Hematopoietic multipotent progenitor cell treated with erythropoietin and hydrocortisone succinate and interleukin-3 and kit ligand, for 15 days (in vitro differentiated cells): ENCODE measurements around the gene FSCN2.
A peak's percentile ranks its signal among the peaks of the same experiment; 100 is the strongest.
"Not testable (repeated sequence)": the region's sequence is repeated elsewhere in the genome, so short reads cannot be mapped to it uniquely, and the experiment has no call there.

ENCODE experiments used
- DNase-seq: peaks from one replicate; pipeline ENCODE4 v3.0.0-alpha.2; 2015; ENCODE audit warnings: low spot score

The FSCN2 gene

GRCh38 chr17:81528651-81529436 is 667 bp downstream of the FSCN2 start:
- no peak for DNase-seq

GRCh38 chr17:81529437-81529803 is 1.2 kb downstream of the FSCN2 start:
- DNase-seq: no peak

- not testable (repeated sequence) for DNase-seq
Measured at GRCh38 chr17:81531013-81531412, 2.8 kb downstream of the FSCN2 start.

DNA sequence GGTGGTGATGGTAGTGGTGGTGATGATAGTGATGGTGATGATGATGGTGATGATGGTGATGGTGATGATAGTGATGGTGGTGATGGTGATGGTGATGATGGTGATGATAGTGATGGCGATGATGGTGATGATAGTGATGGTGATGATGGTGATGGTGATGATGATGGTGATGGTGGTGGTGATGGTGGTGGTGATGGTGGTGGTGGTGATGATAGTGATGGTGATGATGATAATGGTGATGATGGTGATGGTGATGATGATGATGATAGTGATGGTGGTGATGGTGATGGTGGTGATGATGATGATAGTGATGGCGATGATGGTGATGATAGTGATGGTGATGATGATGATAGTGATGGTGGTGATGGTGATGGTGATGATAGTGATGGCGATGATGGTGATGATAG is 3.8 kb downstream of the FSCN2 start:
- not testable (repeated sequence) for DNase-seq

DNA sequence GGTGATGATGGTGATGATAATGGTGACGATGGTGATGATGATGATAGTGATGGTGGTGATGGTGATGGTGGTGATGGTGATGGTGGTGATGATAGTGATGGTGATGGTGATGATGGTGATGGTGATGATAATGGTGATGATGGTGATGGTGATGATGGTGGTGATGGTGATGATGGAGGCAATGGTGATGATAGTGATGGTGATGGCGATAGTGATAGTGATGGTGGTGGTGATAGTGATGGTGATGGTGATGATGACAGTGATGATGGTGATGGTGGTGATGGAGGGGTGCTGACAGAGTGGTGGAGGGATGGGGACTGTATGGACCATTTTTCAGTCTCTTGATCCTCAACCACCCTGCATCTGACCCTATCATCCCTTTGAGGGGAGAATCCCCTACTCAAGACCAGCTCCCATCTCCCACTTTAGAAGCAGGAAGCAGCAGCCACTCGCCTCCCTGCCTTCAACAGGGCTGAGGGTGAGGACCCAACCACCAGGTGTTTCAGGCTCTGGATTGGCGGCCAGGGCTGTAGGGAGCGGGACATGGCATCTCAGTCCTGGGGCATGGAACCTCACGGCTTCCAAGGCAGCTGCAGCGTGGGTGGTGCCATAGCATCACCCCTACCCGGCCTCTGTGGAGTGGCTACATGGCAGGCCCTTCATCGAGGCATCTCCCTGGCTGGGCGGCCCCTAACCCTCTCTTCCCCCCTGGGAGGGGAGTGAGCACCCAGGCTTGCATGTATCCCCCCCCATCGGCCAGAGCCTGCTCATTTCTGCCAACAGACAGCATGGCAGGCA is 4.5 kb downstream of the FSCN2 start:
- DNase-seq: no peak

- no peak for DNase-seq
Measured at GRCh38 chr17:81533339-81534141, 5.4 kb downstream of the FSCN2 start.

DNA sequence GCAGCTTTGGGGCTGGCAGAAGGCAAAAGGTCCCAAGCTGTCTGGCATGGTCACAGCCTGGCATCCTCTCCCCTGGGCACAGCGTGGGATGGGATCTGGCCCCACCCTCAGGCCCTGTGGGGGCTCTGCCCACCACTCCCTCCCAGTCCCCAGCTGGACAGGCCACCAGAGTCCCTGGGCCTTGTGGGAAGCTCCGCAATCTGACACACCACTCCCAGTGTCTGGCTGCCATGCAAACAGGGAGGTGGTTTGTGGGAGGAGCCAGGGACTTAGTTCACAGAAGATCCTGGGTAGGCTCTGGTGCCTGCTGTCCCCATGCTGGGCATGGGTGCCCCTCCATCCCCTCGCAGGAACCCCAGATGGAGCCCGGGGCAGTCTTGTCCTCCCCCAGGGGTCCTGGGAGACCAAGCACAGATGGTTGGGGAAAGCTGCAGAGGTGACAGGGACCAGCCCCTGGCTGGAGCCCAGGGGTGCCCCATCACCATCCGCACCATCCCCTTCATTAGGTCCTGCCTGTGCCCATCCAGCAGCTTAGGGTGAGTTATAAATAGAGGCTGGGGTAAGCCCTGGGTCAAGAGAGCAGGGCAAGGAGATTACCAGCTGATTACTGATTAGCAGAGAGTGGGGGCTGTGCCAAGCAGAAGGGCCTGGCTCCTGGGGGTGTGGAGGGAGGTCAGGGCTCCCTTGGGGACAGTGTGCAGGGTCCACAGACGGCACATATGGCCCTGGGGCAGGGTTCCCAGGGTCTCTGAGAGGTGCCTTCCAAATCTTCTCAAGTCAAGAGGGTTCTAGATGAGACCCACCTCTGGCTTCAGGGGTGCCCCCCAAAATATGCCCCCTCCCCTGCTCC is 6.2 kb downstream of the FSCN2 start:
- no peak for DNase-seq

DNA sequence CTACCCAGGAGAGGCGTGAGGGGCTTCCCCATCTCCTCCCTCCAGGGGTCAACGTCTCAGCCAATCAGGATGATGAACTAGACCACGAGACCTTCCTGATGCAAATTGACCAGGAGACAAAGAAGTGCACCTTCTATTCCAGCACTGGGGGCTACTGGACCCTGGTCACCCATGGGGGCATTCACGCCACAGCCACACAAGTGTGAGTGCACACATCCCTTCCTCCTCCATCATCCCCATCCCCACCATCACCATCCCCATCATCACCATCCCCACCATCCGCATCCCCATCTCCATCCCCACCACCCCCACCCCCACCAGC is 6.8 kb downstream of the FSCN2 start:
- DNase-seq: no peak

GRCh38 chr17:81535480-81536298 is 7.5 kb downstream of the FSCN2 start:
- no peak for DNase-seq

DNA sequence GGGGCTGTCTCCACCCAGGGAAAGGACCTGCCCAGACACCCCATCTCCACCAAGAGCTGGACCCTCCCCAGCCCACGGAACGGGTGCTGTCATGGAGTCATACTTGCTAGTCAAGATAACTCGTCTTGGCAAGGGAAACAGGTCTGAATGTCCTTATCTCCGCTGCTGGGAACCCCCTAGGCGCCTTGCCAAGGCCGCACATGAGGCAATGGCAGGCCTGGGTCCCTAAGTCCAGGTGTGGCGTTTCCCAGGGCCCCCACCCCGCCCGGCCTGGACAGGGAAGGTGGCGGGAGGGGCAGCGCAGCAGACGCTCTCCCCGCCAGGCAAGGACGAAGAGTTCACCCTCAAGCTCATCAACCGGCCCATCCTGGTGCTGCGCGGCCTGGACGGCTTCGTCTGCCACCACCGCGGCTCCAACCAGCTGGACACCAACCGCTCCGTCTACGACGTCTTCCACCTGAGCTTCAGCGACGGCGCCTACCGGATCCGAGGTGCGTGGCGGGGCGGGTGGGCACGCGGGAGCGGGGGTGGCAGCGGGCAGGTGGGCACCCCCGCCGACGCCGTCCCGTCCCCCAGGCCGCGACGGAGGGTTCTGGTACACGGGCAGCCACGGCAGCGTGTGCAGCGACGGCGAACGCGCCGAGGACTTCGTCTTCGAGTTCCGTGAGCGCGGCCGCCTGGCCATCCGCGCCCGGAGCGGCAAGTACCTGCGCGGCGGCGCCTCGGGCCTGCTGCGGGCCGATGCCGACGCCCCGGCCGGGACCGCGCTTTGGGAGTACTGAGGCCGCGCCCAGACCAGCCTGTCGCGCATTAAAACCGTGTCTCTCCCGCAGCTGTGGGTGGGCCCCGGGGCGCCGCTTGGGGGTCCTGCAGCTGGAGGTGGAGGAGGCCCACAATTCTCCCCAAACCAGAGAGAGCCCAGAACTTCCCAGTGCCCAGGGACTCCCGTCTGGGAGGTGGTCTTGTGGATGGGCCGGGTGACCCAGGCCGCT is 8.4 kb downstream of the FSCN2 start:
- DNase-seq: peak; percentile 11

DNA sequence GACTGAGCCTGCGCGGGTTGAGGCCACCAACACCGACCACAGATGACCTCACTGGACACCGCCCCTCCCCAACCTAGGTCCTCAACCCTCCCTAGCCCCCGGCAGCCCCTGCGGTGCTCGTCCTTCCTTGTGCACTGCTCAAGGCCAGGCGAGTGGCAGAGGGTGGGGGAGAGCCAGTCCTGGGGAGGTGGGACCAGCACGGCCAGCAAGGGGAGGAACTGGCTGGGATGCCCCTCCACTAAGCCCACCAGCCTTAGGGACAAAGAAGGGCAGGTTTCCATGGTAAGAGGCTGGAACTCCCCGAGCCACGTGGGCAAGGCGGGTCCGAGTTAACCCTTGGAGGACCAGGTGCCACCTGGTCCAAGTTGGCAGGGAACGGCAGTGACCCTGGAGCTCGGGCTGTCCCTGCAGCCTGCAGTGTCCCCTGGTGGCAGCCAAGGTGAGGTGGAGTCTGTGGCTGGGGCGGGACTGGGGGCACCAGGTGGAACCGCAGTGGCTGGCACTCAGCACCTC is 9.2 kb downstream of the FSCN2 start:
- DNase-seq: no peak

- no peak for DNase-seq
Measured at GRCh38 chr17:81537856-81538555, 9.8 kb downstream of the FSCN2 start.

DNA sequence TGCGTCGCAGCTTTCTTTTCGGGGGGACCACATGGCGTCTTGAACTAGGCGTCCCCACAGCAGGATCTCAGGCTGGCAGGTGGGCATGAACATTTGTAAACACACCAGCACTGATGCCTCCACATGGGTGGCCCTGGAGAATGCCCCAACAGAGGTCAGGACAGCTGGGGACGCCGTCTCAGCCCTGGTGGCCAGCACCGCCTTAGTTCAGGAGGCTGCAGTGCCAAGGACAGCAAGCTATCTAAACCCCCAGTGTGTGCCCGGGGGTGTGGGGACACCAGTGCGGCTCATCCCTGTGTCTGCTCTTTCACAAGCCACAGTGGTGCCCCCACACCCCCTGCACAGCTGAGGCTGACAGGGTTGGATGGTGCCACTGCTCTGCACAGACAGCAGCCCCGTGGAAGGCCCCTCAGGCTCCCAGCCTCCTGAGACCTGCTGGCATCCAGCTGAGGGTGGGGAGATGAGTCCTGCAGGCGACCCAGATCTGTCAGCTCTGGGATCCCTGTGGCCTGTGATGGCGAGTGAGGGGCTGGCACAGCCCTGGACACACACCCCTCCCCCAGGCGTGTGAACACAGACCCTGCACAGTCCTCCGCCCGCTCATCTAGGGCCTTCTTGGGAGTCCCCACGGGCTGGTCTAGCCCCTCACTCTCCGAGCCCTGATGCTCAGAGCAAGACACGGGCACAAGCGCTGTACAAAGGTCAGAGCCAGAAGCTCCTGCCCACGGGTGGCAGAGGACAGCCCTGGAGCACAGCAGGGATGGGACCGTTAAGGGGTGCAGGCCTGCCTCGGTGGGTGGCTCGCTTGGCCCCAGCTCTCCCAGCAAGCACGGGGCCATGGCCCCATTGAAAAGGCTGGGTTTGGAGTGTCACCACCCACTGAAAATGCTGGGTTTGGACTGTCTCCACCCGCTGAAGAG is 10.7 kb downstream of the FSCN2 start:
- no peak for DNase-seq

DNA sequence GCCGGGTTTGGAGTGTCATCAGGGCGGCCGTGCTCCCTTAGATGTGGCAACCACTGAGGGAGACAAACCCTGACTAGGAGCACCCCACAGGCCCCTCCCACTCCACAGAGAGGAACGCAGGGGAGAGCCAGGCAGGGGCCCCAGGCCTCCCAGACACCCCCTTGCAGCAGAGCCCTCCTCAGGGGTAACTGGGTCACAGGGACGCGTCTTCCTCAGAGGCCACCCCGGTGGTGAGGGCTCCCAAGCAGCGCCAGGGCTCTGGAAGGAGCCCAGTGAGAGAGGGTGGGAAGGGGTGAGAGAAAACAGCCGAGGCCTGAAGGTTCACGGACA is 11.4 kb downstream of the FSCN2 start:
- DNase-seq: no peak

- no peak for DNase-seq
Measured at GRCh38 chr17:81539961-81540675, 11.9 kb downstream of the FSCN2 start.

- no peak for DNase-seq
Measured at GRCh38 chr17:81540676-81541027, 12.5 kb downstream of the FSCN2 start.

DNA sequence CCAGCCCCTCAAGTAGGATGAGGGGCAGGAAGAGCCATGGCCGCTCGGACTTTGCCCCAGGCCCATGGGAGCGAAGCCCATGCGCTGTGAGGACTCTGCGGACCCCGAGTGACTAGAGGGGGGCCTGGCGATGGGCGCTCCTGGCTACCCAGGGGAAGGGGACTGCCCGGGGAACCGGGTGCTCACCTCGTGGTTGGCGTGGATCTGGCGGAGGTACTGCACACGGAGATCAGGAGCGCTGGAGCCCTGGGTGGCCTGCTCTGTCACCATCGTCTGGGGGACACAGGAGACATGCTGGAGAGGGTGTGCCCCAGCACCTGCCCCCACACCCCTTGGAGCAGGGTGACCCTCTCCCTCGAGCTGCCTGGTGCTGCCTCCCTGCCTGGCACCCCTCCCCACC is 12.9 kb downstream of the FSCN2 start:
- DNase-seq: no peak
